ENCODE measurements around the gene TBC1D20. TPM values are rescaled to one million over a fixed set of nuclear protein-coding genes. Genes with fewer than 3 reads are reported as not detected.

The TBC1D20 gene
- total RNA-seq, 5 donors from 2014 or later (not counting 1 experiment from before 2014, with no cell fraction given) = 28.9 to 42.7 (median 39.5) TPM

DNA sequence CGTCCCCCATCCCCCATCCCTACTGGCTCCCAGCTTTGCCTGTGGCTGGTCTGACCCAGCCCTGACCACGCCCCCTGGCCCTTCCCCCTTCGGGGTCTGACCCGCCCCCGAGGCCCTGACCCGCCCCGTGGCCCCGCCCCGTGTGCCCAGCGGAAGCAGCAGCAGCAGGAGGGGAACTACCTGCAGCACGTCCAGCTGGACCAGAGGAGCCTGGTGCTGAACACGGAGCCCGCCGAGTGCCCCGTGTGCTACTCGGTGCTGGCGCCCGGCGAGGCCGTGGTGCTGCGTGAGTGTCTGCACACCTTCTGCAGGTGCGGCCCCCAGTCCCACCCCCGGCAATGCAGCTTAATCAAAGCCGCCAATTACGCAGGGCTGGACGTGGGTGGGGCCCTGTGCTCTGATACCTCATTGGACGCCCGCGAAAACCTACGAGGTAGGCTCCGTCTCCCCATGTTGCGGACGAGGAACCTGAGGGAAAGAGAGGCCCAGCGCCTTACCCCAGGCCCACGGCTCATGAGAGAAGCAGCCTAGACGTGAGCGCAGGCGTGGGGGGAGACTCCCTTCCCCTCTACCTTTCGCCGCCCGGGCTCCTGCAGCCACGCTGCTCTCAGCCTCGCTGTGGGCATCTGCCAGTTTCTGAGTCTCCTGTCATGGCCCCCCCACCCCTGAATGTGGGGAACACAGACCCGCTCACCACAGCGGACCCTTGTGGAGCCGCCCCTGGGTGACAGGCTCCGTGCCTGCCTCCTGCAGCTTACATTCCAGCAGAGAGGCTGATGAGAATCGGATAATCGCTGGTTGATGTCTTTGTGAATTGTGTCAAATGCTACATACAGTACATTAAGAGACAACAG lies 41.4 kb downstream of the TBC1D20 start:
- ChIA-PET CTCF (no interaction called here), POLR2A (no interaction called here)
- WGBS (ENCODE audit: insufficient coverage) = 95% methylated on average over 39 of the region's 49 CpGs
- H3K4me1 ChIP-seq (ENCODE audit: control insufficient read depth in 1 of 2, extremely low read depth in 1 of 2, insufficient read depth in 2 of 2, low read length in 2 of 2) = peaks cover 0 to 10% of the 10 kb centered on the region in 2 experiments
- H3K27ac ChIP-seq (ENCODE audit: low read length) = no peak overlapping the region
- peaks cover 47% of the 10 kb centered on the region for H3K36me3 Mint-ChIP-seq
- H3K4me3 ChIP-seq (ENCODE audit: control insufficient read depth in 1 of 2, extremely low read depth in 1 of 2, low read length in 1 of 2) = no peak overlapping the region
- peaks cover 16 to 20% (median 20%) of the 10 kb centered on the region in 3 donors for H3K4me1 Mint-ChIP-seq
- peaks cover 18 to 80% of the 10 kb centered on the region in 2 donors for H3K36me3 ChIP-seq (ENCODE audit: control insufficient read depth in 2 of 2, extremely low read depth in 1 of 2, insufficient read depth in 1 of 2, low read length in 1 of 2)
- no peaks in the 10 kb centered on the region for H3K27me3 Mint-ChIP-seq
- no peak overlapping the region for H3K27ac Mint-ChIP-seq
- H3K4me3 Mint-ChIP-seq = no peak overlapping the region
- DNase-seq (no peak), ATAC-seq (replicated peaks in 1 of 4) (no peak)
- no peaks in the 10 kb centered on the region for H3K9me3 Mint-ChIP-seq
- H3K27me3 ChIP-seq (replicated peaks in 1 of 2; ENCODE audit: control insufficient read depth in 2 of 2, extremely low read depth in 1 of 2, insufficient read depth in 2 of 2, low read length in 1 of 2) = no peaks in the 10 kb centered on the region
- no peaks in the 10 kb centered on the region for H3K9me3 ChIP-seq

DNA sequence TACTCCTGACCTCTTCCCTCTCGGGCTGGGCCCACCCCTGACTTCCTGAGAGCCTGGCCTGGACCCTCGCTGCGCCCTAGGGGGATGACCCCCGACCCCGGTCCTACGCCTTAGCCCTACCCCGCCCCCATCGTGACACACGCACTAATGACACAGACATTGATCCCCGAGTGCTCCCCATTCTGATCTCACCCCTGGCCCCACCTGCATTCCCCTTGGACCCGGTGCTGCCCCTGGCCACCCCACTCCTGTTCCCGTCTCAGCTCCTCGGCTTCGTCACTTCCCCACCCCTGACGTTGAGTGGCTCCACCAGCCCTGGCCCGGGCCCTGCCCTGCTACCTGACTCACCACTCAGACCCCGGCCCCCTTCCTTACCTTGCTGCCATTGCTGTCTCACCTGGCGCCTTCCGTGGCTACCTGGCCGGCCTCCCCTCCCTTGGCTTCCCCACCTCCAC lies 42.1 kb downstream of the TBC1D20 start:
- Mint-ChIP-seq H3K36me3 (peaks cover 54% of the 10 kb centered on the region), H3K27ac (no peak overlapping the region), H3K4me1 (peaks cover 21 to 28% (median 27%) of the 10 kb centered on the region in 3 donors), H3K4me3 (no peak overlapping the region), H3K27me3 (no peaks in the 10 kb centered on the region), H3K9me3 (no peaks in the 10 kb centered on the region)
- ChIA-PET POLR2A (no interaction called here), CTCF (no interaction called here)
- H3K27me3 ChIP-seq (replicated peaks in 1 of 2; ENCODE audit: control insufficient read depth in 2 of 2, extremely low read depth in 1 of 2, insufficient read depth in 2 of 2, low read length in 1 of 2) = no peaks in the 10 kb centered on the region
- peaks cover 18 to 80% of the 10 kb centered on the region in 2 donors for H3K36me3 ChIP-seq (ENCODE audit: control insufficient read depth in 2 of 2, extremely low read depth in 1 of 2, insufficient read depth in 1 of 2, low read length in 1 of 2)
- H3K4me1 ChIP-seq (ENCODE audit: control insufficient read depth in 1 of 2, extremely low read depth in 1 of 2, insufficient read depth in 2 of 2, low read length in 2 of 2) = peaks cover 0 to 10% of the 10 kb centered on the region in 2 experiments
- no peak overlapping the region for H3K27ac ChIP-seq (ENCODE audit: low read length)
- no peak overlapping the region for H3K4me3 ChIP-seq (ENCODE audit: control insufficient read depth in 1 of 2, extremely low read depth in 1 of 2, low read length in 1 of 2)
- no peak for ATAC-seq (replicated peaks in 1 of 4)
- DNase-seq = no peak
- H3K9me3 ChIP-seq = no peaks in the 10 kb centered on the region
- 98% methylated on average over 15 of the region's 20 CpGs for WGBS (ENCODE audit: insufficient coverage)

DNA sequence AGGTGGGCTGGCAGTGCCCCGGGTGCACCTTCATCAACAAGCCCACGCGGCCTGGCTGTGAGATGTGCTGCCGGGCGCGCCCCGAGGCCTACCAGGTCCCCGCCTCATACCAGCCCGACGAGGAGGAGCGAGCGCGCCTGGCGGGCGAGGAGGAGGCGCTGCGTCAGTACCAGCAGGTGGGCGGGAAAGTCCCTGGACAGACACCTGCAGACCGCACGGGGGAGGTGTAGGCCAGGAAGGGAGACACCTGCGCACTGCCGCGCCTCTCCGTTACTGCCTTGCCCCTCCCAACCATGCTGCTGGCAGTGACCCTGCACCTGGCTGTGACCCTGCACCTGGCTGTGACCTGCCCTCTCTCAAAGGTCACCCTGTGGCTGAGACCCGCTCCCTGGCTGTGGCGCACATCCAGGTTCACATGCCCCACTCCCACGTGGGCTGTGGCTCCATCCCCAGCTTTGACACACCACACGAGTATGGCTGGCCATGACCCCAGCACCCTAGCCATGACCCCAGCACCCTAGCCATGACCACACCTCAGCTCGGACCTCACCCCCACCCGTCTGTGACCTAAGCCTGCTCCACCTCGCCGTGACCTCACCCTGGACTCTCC lies 42.7 kb downstream of the TBC1D20 start:
- Histone ChIP-seq H3K27ac (ENCODE audit: low read length) (no peak overlapping the region), H3K27me3 (replicated peaks in 1 of 2; ENCODE audit: control insufficient read depth in 2 of 2, extremely low read depth in 1 of 2, insufficient read depth in 2 of 2, low read length in 1 of 2) (no peaks in the 10 kb centered on the region), H3K4me1 (ENCODE audit: control insufficient read depth in 1 of 2, extremely low read depth in 1 of 2, insufficient read depth in 2 of 2, low read length in 2 of 2) (peaks cover 0 to 9% of the 10 kb centered on the region in 2 experiments), H3K4me3 (ENCODE audit: control insufficient read depth in 1 of 2, extremely low read depth in 1 of 2, low read length in 1 of 2) (no peak overlapping the region), H3K9me3 (no peaks in the 10 kb centered on the region), H3K36me3 (ENCODE audit: control insufficient read depth in 2 of 2, extremely low read depth in 1 of 2, insufficient read depth in 1 of 2, low read length in 1 of 2) (peaks cover 18 to 78% of the 10 kb centered on the region in 2 donors)
- POLR2A ChIA-PET = no interaction called here
- no peak overlapping the region for H3K4me3 Mint-ChIP-seq
- H3K9me3 Mint-ChIP-seq = no peaks in the 10 kb centered on the region
- H3K36me3 Mint-ChIP-seq = peaks cover 48% of the 10 kb centered on the region
- no peaks in the 10 kb centered on the region for H3K27me3 Mint-ChIP-seq
- ATAC-seq (replicated peaks in 1 of 4) (no peak), DNase-seq (no peak)
- no peak overlapping the region for H3K27ac Mint-ChIP-seq
- 94% methylated on average over 31 of the region's 32 CpGs for WGBS (ENCODE audit: insufficient coverage)
- CTCF ChIA-PET = no interaction called here
- H3K4me1 Mint-ChIP-seq = peaks cover 18 to 29% (median 24%) of the 10 kb centered on the region in 3 donors

DNA sequence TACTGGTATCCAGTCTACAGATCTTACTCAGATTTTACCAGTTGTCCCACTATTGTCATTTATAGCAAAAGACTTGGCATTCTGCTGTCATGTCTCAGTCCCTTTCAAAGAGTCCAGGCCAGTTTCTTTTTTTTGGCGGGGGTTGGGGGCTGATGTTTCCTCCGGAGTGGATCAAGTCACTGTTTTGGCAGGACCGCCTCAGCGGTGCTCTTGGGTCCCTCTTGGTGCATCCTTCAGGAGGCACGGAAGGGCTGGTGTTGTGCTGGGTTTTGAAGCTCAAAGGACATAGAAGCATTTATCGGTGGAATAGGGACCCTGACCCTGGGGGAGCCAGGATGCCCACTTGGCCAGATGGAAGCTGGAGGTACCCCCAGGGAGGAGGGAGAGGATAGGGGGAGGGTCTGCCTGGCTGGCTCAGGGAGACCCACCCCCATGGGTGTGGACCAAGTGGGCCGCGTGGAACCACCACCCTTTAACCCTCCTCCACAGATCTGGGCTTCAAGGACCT lies 43.4 kb downstream of the TBC1D20 start:
- no peak overlapping the region for H3K27ac Mint-ChIP-seq
- H3K4me1 ChIP-seq (ENCODE audit: control insufficient read depth in 1 of 2, extremely low read depth in 1 of 2, insufficient read depth in 2 of 2, low read length in 2 of 2) = peaks cover 0 to 5% of the 10 kb centered on the region in 2 experiments
- peaks cover 18 to 25% (median 24%) of the 10 kb centered on the region in 3 donors for H3K4me1 Mint-ChIP-seq
- H3K4me3 ChIP-seq (ENCODE audit: control insufficient read depth in 1 of 2, extremely low read depth in 1 of 2, low read length in 1 of 2) = no peak overlapping the region
- no peaks in the 10 kb centered on the region for H3K27me3 ChIP-seq (replicated peaks in 1 of 2; ENCODE audit: control insufficient read depth in 2 of 2, extremely low read depth in 1 of 2, insufficient read depth in 2 of 2, low read length in 1 of 2)
- H3K27me3 Mint-ChIP-seq = no peaks in the 10 kb centered on the region
- H3K9me3 Mint-ChIP-seq = no peaks in the 10 kb centered on the region
- WGBS (ENCODE audit: insufficient coverage) = 95% methylated on average over 6 of the region's 8 CpGs
- H3K36me3 Mint-ChIP-seq = peaks cover 41% of the 10 kb centered on the region
- ATAC-seq (replicated peaks in 1 of 4) = no peak
- POLR2A ChIA-PET = no interaction called here
- H3K9me3 ChIP-seq = no peaks in the 10 kb centered on the region
- no peak for DNase-seq
- peaks cover 12 to 74% of the 10 kb centered on the region in 2 donors for H3K36me3 ChIP-seq (ENCODE audit: control insufficient read depth in 2 of 2, extremely low read depth in 1 of 2, insufficient read depth in 1 of 2, low read length in 1 of 2)
- H3K27ac ChIP-seq (ENCODE audit: low read length) = no peak overlapping the region
- no peak overlapping the region for H3K4me3 Mint-ChIP-seq
- CTCF ChIA-PET = no interaction called here

DNA sequence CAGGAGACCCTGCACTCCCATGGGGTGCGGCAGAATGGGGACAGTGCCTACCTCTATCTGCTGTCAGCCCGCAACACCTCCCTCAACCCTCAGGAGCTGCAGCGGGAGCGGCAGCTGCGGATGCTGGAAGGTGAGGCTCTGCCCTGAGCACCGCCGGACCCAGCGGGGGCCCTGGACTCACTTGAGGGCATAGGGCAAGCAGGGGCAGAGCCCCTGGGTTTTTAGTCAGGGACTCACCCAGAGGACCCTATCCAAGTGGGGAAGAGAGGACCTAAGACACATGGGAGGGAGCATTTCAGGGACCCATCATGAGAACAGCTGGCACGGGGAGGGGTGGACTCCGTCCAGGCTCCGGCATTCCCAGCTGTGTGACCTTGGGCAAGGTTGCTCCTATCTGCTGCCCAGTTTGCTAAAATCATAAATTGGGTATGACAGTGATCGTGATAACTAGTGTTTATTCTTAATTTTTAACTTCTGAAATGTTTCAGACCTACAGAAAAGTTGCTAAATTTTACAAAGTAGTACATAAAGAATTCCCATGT lies 44.5 kb downstream of the TBC1D20 start:
- WGBS (ENCODE audit: insufficient coverage) = 94% methylated on average over 10 of the region's 12 CpGs
- peaks cover 43% of the 10 kb centered on the region for H3K36me3 Mint-ChIP-seq
- peaks cover 8 to 67% of the 10 kb centered on the region in 2 donors for H3K36me3 ChIP-seq (ENCODE audit: control insufficient read depth in 2 of 2, extremely low read depth in 1 of 2, insufficient read depth in 1 of 2, low read length in 1 of 2)
- CTCF ChIA-PET = no interaction called here
- no peaks in the 10 kb centered on the region for H3K9me3 Mint-ChIP-seq
- peaks cover 0 to 5% of the 10 kb centered on the region in 2 experiments for H3K4me1 ChIP-seq (ENCODE audit: control insufficient read depth in 1 of 2, extremely low read depth in 1 of 2, insufficient read depth in 2 of 2, low read length in 2 of 2)
- H3K4me1 Mint-ChIP-seq = peaks cover 29 to 34% (median 33%) of the 10 kb centered on the region in 3 donors
- H3K9me3 ChIP-seq = no peaks in the 10 kb centered on the region
- no peak overlapping the region for H3K27ac ChIP-seq (ENCODE audit: low read length)
- H3K4me3 ChIP-seq (ENCODE audit: control insufficient read depth in 1 of 2, extremely low read depth in 1 of 2, low read length in 1 of 2) = no peak overlapping the region
- DNase-seq (no peak), ATAC-seq (replicated peaks in 1 of 4) (no peak)
- H3K27me3 ChIP-seq (replicated peaks in 1 of 2; ENCODE audit: control insufficient read depth in 2 of 2, extremely low read depth in 1 of 2, insufficient read depth in 2 of 2, low read length in 1 of 2) = no peaks in the 10 kb centered on the region
- POLR2A ChIA-PET = no interaction called here
- no peaks in the 10 kb centered on the region for H3K27me3 Mint-ChIP-seq
- no peak overlapping the region for H3K4me3 Mint-ChIP-seq
- no peak overlapping the region for H3K27ac Mint-ChIP-seq

DNA sequence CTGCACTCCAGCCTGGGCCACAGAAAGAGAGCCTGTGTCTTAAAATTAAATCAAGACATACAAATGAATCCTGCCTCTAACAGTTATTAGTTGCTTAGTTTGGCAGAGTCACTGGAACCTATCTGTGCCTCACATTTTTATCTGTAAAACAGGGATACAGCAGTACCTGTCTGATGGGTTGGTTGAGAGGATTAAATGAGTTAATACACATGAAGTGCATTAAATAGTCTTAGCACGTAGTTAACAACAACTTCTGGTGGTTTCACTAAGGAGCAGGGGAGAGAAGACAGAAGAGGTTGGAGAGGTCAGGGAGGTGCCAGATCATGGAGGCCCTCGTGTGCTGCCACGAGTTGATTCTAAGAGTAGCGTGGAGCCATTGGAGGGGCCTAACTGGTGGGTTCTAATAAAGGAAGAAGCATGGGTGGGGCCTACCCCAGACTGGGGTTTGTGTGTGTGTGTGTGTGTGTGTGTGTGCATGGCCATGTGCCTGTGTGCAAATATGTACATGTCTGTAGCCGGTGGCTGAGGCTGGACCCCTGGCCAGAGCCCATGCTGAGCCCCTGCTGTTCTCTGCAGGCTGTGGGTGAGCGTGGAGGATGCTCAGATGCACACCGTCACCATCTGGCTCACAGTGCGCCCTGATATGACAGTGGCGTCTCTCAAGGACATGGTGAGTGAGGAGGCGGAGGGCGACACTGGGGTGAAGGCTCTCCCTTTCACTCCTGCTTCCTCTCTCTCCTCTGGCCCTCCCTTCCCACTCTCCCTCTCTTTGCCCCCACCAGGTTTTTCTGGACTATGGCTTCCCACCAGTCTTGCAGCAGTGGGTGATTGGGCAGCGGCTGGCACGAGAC lies 45.2 kb downstream of the TBC1D20 start:
- Mint-ChIP-seq H3K4me1 (peaks cover 33 to 39% (median 37%) of the 10 kb centered on the region in 3 donors), H3K27ac (no peak overlapping the region), H3K4me3 (no peak overlapping the region), H3K9me3 (no peaks in the 10 kb centered on the region), H3K27me3 (no peaks in the 10 kb centered on the region), H3K36me3 (peaks cover 41% of the 10 kb centered on the region)
- DNase-seq (no peak), ATAC-seq (replicated peaks in 1 of 4) (no peak)
- POLR2A ChIA-PET = no interaction called here
- CTCF ChIA-PET = no interaction called here
- H3K27ac ChIP-seq (ENCODE audit: low read length) = no peak overlapping the region
- H3K4me1 ChIP-seq (ENCODE audit: control insufficient read depth in 1 of 2, extremely low read depth in 1 of 2, insufficient read depth in 2 of 2, low read length in 2 of 2) = peaks cover 0 to 5% of the 10 kb centered on the region in 2 experiments
- H3K27me3 ChIP-seq (replicated peaks in 1 of 2; ENCODE audit: control insufficient read depth in 2 of 2, extremely low read depth in 1 of 2, insufficient read depth in 2 of 2, low read length in 1 of 2) = no peaks in the 10 kb centered on the region
- H3K4me3 ChIP-seq (ENCODE audit: control insufficient read depth in 1 of 2, extremely low read depth in 1 of 2, low read length in 1 of 2) = no peak overlapping the region
- 79% methylated on average over 6 of the region's 13 CpGs for WGBS (ENCODE audit: insufficient coverage)
- no peaks in the 10 kb centered on the region for H3K9me3 ChIP-seq
- peaks cover 8 to 60% of the 10 kb centered on the region in 2 donors for H3K36me3 ChIP-seq (ENCODE audit: control insufficient read depth in 2 of 2, extremely low read depth in 1 of 2, insufficient read depth in 1 of 2, low read length in 1 of 2)

Data from T-cell (primary cell).